WERI-Rb-1 (cell line): ENCODE measurements around the gene CRACR2A.

Experiments
- DNase-seq: peaks from one replicate; pipeline ENCODE4 v3.0.0-alpha.2; 2020
- H3K27ac ChIP-seq: fragments of 250-450 bp; sonication (Bioruptor Pico); 2 replicates; pipeline ENCODE4 v1.5.1; 2020; ENCODE audit warnings: mild to moderate bottlenecking, moderate library complexity
- H3K27me3 ChIP-seq: fragments of 250-450 bp; sonication (Bioruptor Pico); 2 replicates; pipeline ENCODE4 v1.5.1; 2021; ENCODE audit warnings: mild to moderate bottlenecking, low read depth, moderate library complexity; ENCODE audit not compliant: insufficient read depth, severe bottlenecking
- H3K36me3 ChIP-seq: fragments of 250-450 bp; sonication (Bioruptor Pico); 2 replicates; pipeline ENCODE4 v1.5.1; 2020; ENCODE audit warnings: mild to moderate bottlenecking, moderate library complexity
- H3K4me3 ChIP-seq: 2 replicates; pipeline ENCODE4 v1.5.1; 2011; ENCODE audit warnings: low read depth, mild to moderate bottlenecking, control low read depth, low read length
- H3K9me3 ChIP-seq: fragments of 250-450 bp; sonication (Bioruptor Pico); 2 replicates; pipeline ENCODE4 v1.5.1; 2021; ENCODE audit warnings: mild to moderate bottlenecking, moderate library complexity; ENCODE audit not compliant: severe bottlenecking
- TF ChIP-seq, protein P1 (sequence below): IDR thresholded peaks from 2 replicates; pipeline ENCODE4 v1.5.1; 2011; ENCODE audit warnings: low read depth, mild to moderate bottlenecking, control low read depth, inconsistent platforms, low read length

The CRACR2A gene

DNA sequence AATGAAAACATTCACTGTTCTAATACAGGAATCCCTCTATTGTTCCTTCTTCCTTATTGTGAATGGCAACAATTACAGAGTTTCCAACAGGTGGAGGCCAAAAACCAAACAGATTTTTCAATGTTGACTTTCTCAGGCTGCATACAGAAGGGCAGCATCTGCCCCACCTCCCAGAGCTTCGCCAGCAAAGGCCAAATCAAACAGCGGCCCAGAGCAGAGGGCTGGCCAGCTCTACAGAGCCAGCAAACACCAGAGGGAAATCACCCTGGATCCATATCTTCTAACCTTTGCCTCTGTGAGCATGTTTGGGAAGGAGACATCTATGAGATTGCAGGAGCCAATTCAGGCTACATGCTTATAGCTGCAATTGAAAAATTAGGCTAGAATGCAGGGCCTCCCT is 4.4 kb upstream of the CRACR2A start:
- TF ChIP-seq, protein P1, sequence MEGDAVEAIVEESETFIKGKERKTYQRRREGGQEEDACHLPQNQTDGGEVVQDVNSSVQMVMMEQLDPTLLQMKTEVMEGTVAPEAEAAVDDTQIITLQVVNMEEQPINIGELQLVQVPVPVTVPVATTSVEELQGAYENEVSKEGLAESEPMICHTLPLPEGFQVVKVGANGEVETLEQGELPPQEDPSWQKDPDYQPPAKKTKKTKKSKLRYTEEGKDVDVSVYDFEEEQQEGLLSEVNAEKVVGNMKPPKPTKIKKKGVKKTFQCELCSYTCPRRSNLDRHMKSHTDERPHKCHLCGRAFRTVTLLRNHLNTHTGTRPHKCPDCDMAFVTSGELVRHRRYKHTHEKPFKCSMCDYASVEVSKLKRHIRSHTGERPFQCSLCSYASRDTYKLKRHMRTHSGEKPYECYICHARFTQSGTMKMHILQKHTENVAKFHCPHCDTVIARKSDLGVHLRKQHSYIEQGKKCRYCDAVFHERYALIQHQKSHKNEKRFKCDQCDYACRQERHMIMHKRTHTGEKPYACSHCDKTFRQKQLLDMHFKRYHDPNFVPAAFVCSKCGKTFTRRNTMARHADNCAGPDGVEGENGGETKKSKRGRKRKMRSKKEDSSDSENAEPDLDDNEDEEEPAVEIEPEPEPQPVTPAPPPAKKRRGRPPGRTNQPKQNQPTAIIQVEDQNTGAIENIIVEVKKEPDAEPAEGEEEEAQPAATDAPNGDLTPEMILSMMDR = no peak
- Histone ChIP-seq H3K36me3 (no peaks in the 10 kb centered on the region), H3K27me3 (no peaks in the 10 kb centered on the region), H3K4me3 (no peak overlapping the region), H3K27ac (no peak overlapping the region), H3K9me3 (no peaks in the 10 kb centered on the region)
- no peak for DNase-seq

DNA sequence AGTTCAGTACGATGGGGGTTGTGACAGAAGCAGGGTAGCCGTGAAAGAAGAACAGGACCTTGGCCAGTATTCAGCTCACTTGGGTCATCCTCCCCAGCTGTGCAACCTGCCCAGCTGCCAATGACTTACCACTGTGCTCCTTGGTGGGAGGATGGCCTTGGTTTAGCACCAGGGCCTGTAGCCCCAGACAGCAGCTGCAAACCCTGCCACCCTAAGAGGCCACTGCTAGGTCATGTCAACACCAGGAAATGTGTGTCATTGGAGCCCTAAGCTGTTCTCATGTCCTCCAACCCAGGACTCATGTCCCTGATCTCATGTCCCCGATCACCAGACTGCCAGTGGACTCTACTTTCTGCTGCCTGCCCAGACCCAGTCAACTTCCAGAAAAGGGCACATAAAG is 3.0 kb upstream of the CRACR2A start:
- Histone ChIP-seq H3K36me3 (no peaks in the 10 kb centered on the region), H3K9me3 (no peaks in the 10 kb centered on the region), H3K27ac (no peak overlapping the region), H3K27me3 (no peaks in the 10 kb centered on the region), H3K4me3 (no peak overlapping the region)
- TF ChIP-seq, protein P1 = no peak
- no peak for DNase-seq

DNA sequence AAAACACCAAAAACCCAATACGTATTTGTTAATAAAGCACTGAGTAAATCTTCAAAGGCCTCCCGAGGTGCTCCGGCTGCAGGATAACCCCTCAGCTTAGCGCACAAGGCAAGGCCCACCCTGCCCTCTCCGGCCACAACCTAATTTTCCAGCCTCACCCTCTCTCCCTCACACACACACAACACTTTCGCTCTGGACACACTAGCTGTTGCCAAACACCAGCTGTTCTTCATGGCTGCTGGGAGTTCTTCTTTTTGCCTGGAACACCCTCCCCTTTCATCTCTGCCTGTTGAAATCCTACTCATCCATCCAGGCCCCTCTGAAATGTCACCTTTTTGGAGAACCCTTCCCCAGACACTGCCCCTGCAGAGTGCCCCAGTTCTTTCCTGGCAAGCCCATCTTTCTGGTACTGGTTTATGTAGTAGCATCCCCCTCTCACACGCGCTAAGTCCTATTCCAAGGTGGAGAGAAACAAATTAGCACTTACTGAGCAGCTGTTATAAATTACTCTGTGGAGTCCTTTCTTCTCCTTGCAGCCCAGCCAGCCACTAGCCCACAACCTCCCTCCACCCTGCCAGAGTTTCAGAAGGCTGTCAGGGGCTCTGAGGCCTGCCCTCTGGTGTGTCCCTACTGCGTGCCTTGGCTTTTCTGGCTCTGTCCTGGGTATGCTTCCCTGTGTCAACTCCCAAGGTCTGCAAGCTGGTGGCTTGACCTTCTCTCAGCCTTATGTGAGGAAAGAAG is 805 bp upstream of the CRACR2A start:
- Histone ChIP-seq H3K4me3 (peak overlapping the region; percentile 46), H3K27ac (peak overlapping the region; percentile 81), H3K27me3 (no peaks in the 10 kb centered on the region), H3K9me3 (no peaks in the 10 kb centered on the region), H3K36me3 (no peaks in the 10 kb centered on the region)
- TF ChIP-seq, protein P1 = no peak
- DNase-seq = no peak

DNA sequence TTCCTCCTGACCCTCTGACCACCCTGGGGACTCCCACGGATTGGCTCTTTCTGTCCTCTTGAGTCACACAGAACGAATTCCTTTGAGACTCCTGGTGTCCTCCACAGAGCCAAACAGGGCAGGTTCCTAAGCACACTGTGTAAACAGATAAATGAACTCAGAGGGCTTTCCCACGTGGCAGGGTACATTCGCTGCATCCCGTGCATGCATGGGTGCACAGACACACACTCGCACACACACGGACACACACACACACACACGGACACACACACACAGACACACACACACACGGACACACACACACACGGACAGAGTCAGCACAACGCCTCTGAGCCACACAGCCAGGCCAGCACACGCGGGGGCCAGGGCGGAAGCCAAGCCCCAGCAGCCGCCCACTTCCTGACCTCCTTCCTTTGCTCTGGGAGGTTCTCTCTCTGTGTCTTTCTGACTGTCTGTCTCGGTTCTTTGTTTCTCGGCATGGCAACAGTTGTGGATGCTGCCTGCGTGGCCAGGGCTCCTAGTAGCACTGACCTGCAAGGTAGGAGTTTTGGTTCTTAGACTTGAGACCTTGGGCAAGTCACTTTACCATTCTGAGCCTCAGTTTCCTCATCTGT is 706 bp downstream of the CRACR2A start:
- H3K9me3 ChIP-seq = no peaks in the 10 kb centered on the region
- no peaks in the 10 kb centered on the region for H3K27me3 ChIP-seq
- peak overlapping the region; percentile 4 for H3K27ac ChIP-seq
- TF ChIP-seq, protein P1 = no peak
- H3K4me3 ChIP-seq = peak overlapping the region; percentile 46
- no peaks in the 10 kb centered on the region for H3K36me3 ChIP-seq
- no peak for DNase-seq

DNA sequence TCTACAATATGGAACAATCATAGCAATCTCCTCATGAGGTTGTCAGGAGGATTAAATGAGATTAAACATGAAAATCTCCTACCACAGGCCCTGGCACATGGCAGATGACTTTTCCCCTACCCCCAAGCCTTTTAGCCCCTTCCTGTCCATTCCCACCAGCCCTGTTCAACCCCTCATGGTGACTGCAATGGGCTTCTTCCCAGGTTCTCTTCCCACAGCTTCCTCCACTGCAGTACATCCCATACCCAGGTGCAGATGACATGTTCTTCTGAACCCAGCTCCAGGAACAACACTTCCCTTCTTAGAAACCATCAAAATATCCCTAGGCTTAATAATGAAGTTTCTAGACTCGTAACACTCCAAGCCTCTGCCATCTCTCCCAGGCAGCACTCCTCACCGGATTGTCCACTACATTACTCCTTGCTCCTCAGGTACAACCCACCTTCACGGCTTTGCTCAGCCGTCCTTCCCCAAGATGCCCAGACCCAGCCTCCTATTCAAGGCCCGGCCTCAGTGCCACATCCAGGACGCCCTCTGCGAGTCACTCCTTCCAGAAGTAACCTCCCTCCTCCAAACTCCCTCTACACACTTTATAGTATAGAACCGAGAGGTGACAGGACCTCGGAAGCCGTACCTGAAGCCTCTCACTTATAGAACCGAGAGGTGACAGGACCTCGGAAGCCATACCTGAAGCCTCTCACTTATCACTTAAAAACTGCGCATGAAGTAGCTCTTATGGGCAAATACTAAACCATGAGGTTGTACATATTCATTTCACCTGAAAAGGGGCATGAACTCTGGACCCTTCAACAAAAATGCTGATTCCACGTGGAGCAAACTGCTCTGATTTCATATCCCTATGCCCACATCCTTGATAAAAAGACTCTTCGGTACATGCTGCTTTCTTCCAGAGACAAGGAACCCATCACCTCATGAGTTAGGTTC is 1.5 kb downstream of the CRACR2A start:
- Histone ChIP-seq H3K4me3 (no peak overlapping the region), H3K36me3 (no peaks in the 10 kb centered on the region), H3K27me3 (no peaks in the 10 kb centered on the region), H3K27ac (peak overlapping the region; percentile 4), H3K9me3 (peaks cover 6% of the 10 kb centered on the region)
- TF ChIP-seq, protein P1 = no peak
- peak; percentile 23 for DNase-seq
